ENCODE results near the gene ST8SIA5.

The ST8SIA5 gene

DNA sequence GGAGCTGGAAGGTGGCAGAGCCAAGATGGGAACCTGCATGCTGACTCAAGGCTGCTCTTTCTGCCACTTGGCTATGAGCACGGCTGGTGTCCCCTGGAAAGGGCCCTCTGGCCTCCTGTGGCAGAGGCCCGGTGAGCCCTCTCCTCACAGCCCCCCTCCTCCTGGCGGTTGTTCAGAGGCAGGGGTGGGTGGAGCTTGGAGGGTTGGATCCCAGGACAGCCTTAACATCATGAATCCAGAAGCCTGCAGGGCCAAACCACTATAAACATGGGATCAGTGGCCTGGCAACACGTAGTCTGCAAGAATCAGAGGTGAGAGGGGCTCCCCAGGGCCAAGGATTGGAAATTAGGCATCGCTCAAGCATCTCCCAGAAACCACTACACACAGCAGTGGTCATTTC, 51.3 kb downstream of the ST8SIA5 start:
- no peak for DNase-seq

DNA sequence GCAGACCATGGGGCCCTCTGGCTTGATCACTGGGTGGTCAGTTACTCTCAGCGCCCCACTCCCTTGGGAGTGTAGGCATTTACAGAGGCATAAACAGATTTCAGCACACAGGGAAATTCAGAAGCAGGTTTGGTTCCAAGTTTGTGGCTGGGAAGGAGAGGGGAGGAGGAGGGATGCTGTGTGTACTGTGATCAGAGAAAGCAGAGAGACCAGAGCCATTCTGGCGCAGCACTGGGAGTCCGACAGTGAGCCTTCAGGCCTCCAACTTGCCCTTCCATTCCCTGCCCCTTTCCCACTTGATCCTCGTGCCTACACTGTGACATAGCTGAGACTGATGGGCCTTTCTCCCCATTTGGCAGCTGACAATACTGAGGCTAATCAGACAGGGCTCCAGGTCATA, 52.0 kb downstream of the ST8SIA5 start:
- no peak for DNase-seq

DNA sequence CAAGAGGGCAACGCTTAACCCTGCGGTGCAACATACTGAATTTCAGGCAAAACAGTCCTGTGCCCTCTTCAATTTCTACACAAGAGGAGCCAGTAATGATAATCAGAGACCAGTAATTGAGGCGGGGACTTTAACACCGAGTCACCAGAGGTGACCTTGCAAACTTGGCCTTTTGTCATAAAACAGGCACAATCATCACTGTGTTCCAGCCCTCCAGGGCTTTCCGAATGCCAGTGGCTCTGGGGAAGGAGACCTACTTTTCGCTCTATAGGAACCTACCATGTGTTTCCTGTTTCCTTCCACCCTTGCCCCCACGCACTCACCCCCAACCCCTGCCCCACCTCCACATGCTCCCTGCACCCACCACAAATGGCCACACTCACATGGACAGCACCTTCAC, 52.7 kb downstream of the ST8SIA5 start:
- no peak for DNase-seq

DNA sequence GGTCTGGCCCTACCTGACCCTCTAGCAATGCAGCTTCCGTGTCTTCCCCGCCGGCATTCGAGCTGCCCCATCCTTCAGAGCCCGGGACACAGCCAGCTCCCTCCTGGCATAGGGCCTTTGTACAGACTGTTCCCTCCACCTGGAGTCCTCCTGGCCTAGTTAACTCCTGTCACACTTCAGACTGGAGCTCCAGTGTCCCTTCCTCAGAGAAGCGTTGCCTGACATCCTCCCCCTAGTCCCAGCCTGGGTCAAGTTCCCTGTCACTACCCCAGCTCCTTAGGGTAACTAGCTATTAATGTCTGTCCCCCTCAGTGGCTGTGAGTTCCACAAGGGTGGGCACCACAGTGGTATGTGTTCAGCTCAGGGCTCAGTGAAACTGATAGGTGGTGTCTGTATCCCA, 54.4 kb downstream of the ST8SIA5 start:
- no peak for DNase-seq

DNA sequence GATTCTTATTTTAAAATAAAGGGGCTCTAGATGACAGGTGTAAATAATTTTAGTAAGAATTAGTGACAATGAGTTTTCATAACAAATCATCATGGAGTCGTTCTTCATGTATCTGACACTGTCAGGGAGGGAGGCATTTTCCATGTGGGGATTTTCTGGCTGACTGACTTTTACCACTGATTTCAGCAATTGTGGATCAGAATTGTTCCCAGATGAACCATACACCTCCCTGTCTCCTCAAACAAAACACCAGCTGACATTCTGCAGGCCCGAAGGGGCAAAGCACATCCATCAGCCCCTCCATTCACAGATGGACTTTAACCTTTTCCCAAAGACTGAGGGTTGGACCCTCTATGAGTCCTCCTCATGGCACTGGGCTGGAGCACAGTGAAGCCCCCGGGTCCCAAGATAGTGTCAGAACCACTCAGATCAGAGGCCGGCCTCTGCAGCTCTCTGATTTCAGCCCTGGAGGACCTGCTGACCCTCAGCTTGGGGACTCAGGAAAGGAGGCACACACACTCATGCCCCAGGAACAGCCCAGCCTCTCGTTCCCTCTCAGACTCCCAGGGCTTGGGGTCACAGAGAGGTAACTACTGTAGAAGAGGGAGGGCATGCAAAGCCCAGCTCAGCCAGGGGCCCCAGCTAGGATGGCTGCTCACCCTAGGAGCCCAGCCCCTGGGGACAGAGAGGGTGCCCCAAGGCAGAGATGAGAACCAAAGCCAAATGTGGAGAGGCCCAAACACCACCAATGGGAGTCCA, 56.6 kb downstream of the ST8SIA5 start:
- DNase-seq, result no peak

GRCh38 chr18:46696702-46697101, 60.2 kb downstream of the ST8SIA5 start:
- DNase-seq, result no peak

DNA sequence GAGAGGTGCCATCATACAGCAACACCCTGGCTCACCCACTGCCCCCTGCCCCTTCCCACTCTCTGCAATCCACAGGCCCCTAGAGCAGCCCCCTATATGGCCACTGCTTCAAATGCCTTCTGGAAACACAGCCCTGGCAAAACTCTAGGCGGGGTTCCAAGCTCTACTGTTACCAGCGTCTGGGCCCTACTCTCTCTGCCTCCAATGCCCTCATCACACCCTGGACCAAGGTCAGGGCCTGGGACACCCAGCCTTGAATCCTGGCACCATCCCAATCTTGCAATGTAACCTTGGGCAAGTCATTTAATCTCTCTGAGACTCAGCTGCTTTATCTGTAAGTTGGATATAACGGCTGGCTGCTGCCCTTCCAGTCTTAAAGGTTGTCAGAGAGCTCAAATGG, 60.6 kb downstream of the ST8SIA5 start:
- DNase-seq, result no peak

DNA sequence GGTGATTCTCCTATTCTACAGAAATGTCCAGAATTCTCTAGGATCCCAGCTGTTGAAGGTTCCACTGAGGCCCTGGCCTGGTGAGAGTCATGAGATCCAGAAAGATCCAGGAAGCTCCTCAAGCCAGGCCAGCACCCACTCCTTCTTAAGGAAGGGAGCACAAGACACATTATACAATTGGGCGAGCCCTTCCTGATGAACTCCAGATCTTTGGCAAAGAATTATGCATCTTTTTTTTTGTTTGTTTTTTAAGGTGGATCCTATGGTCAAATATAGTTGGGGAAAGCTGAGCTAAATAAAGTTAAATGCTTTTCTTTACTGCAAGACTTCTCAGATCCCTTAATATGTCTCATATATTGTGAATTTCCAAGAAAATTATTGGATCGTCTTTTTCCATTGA, 62.9 kb downstream of the ST8SIA5 start:
- DNase-seq, result no peak

DNA sequence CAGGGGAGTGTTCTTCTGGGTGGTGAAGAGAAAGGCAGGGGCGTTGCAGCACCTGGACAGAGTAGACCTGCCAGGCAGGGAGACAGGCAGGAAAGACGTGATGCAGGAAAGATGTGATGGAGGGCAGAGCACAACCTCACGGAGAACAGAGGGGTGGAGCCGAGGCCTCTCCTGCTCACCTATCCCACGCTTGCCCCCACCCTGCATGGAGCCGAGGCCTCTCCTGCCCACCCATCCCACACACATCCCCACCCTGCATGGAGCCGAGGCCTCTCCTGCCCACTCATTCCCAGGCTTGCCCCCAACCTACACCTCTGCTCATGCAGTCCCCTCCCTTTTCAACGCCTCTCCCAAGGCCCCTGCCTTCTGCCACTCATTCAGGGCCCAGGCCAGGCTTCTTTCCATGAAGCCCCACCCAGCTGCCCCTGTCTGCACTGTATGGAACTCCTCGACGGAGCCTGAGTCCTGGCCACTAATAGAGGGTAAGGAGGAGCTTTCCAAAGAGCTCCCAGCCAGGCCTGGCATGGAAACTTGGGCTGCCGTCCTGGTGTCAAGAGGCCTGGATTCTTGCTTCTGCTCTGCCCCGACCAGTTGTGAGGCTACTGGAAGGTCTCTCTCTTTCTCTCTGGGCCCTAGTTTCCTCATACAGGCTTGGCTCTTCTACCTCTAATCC, 67.9 kb downstream of the ST8SIA5 start:
- DNase-seq, result no peak

DNA sequence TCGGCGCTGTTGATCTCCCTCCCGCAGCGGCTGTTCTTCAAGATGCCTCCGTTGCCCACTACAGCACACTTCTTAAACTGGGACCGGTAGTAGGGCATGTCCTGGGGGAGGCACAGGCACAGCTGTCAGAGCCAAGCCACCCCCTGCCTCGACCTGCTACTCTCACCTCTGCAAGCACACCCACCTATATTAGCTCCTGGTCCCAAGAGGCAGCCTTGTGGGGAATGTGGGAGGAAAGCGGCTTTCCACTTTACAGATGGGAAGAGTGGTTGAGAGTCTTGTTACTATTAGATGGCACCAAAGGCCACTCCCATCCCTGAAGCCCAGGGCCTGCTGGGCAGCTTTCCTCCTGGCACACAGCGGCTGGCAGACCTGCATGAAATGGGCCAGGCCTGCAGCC, 70.7 kb downstream of the ST8SIA5 start:
- DNase-seq, result no peak

DNA sequence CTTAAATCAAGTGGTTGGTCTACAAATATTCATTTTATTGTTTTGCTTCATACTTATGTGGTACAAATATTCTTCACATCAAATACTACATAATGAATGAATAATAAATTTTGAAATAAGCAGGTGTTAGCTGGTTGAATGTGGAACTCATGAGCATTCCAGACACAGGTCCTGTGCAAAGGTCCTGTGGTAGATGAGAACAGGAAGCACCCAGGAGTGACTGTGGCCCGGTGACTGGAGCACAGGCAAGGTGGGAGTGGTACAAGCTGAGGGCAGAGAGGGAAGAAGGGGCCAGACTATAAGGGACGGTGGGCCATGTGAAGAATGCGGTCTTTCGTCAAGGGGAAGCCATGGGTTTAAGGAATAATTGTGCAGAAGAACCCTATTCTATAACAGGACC, 73.6 kb downstream of the ST8SIA5 start:
- no peak for DNase-seq

DNA sequence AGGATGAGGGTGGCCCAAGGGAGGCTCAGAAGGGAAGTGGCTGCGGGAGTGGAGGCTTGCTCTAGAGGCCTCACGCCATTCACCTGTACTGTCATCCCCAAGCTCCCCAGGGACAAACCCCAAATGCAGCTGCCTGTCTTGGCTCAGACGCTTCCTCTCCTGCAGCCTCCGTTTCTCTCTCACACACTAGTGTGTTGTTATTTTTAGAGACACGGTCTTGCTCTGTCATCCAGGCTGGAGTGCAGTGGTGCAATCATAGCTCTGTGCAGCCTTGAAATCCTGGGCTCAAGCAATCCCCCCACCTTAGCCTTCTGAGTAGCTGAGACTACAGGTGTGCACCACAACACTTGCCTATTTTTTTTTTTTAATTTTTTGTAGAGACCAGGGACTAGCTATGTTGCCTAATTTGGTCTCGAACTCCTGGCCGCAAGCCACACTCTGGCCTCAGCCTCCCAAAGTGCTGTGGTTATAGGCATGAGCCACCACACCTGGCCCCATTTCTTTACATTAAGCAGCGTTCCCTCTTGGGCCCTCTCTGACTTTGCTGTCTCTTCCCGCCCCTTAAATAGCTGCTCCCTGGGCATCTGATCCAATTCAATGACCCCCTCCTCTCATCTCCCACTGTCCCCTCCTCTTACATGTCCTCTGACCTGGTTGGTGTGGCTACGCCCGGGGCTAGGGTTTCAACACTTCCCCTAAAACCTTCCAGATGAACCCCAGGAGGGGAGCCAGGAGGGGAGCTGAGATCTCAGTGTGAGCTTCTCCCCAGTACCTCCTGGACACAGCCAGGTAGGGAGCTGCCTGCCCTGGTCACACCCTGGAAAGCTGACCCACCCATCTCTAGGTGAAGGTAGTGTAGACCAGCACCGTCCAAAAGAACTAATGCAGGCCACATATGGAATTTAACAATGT, 75.8 kb downstream of the ST8SIA5 start:
- no peak for DNase-seq

DNA sequence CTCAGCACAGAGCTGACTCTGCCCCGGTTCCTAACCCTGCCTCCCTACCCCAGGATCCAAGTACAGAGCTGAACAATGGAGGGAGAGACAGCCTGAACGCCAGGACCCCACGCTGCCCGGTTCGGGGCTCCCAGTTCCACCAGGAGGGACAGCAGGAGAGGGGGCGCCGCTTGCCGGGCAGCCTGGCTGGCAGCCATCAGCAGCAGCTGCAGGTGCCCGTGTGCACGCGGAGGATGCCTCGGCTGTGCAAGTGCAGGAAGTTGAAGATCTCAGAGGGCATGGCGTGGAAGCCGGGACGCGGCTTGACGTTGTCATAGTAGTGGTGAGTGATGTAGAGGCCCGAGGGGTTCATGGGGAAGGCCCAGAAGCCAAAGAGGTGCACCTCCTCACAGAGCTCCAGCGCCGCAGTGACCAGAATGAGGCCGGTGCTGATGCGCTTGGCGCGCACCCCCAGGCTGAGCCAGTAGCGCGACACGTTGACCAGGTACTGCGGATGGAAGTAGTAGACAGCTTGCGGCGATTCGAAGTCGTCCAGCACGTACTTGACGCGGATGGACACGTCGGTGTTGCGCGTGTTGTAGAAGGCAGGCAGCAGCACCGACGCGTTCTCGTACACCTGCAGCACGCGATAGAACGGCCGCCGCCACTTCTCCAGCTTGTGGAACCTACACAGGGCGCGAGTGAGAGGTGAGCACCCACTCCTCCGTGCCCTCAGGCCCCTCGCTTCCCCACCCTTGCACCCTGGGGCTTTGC, 76.8 kb downstream of the ST8SIA5 start:
- no peak for DNase-seq

DNA sequence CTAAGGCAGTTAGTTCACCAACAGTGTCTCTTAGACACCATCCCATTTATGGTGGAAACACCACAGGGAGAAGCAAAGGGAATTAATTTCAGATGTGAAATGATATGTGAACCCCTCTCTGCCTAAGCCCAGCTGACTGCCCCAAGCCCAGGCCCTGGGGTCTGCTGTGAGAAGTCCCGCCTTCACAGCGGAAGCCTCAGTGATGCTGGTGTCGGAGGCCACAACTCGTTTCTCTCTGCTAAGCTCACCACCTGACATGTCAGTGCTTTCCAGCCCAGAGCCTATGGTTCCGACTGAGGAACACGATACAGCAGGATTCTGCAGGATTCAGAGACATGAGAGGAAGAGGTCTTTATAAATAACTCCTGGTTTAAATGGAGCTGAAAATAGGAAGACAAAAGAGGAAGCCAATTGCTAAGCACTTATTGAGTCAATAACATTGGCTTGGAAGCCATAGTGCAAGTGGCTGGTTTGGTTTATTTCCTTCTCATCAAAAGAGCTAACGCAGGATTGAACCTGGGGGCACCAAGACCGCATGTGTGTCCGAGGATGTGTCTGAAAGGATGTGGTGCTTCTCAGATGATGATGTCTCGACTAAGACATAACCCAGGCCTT, 78.0 kb downstream of the ST8SIA5 start:
- DNase-seq, result no peak

- DNase-seq, result no peak
Observed at GRCh38 chr18:46678041-46678440, 78.8 kb downstream of the ST8SIA5 start.

- peak in 1 of 2 experiments; percentile 3 for DNase-seq
Observed at GRCh38 chr18:46677611-46678010, 79.2 kb downstream of the ST8SIA5 start.

- DNase-seq, result no peak
Observed at GRCh38 chr18:46676182-46676835, 80.5 kb downstream of the ST8SIA5 start.

- DNase-seq, result no peak
Observed at GRCh38 chr18:46675112-46675511, 81.7 kb downstream of the ST8SIA5 start.

DNA sequence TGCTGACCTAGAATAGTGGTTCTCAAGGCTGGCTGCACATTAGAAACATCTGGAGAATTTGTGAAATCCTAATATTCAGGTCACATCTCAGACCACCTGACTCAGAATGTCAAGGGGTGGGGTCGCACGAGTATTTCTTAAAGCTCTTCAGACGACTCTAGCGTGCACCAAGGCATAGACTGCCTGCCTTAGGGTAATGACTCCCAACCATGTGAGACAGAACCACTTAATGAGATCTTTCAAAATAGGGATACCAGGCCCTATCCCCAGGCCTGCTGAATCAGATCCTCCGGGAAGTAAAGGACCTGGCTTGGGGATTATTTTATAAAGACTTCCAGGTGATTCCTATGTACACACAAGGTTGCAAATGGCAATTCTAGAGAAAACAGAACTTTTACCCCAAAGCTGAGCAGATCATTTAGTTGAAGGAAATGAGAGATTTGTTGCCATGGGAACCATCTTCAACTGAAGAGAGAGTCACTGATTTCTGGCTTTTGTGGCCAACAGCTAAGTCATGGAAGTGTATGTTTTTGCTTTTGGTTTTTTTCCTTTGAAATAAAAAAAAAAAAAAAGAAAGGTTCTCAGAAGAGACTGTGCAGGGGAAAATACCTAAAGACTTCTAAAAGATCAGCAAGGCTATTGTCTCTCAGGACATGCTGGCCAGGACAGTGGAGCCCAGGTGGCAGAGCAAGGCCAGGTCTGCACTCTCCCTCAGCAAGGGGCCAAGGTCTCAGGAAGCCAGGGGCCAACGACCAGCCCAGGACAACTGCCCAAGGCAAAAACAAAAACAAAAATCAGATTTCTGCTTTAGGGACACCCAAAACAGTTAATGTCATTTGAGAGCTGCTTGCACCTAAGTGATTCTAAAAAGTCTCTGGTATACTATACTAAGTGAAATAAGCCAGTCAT, 84.5 kb downstream of the ST8SIA5 start:
- DNase-seq, result no peak

DNA sequence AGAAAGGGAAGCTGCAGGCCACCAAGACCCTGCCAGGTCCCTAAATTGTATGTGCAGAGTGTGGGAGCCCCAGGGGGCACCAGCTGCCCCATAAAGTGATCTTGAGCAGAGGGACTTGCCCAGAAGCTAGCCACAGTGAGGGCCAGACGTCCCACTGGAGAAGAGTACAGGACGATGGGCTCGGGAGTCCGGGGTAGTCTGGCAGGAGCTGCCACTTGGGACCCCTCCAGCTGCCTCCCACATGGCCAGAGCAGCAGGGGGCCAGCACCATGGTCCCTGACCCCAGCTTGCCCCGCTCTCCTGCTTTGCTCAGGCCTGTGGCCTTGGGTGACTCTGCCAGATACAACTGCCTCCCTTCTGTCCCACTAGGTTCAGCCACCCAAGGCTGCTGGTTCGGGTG, 88.2 kb downstream of the ST8SIA5 start:
- no peak for DNase-seq

DNA sequence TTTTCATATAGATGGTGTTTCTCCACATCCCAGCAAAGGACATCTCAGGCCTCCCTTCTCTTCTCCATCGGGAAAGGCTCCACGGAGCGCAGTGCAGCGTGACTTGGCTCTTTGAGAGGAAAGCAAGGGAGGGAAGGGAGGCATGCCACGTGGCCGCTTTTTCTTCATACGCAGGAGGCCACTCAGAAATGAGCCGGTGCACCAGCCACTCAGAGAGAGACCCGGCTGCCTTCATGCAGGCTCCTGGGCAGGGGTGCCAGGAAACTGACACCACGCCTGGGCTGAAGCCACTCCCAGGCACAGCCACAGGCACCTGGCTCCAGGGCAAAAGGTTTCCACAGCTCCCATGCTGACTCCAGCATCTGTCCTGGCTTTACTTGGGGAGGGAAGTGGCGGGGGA, 88.7 kb downstream of the ST8SIA5 start:
- DNase-seq, result no peak
